ENCODE measurements around the gene C2orf69.

DNA sequence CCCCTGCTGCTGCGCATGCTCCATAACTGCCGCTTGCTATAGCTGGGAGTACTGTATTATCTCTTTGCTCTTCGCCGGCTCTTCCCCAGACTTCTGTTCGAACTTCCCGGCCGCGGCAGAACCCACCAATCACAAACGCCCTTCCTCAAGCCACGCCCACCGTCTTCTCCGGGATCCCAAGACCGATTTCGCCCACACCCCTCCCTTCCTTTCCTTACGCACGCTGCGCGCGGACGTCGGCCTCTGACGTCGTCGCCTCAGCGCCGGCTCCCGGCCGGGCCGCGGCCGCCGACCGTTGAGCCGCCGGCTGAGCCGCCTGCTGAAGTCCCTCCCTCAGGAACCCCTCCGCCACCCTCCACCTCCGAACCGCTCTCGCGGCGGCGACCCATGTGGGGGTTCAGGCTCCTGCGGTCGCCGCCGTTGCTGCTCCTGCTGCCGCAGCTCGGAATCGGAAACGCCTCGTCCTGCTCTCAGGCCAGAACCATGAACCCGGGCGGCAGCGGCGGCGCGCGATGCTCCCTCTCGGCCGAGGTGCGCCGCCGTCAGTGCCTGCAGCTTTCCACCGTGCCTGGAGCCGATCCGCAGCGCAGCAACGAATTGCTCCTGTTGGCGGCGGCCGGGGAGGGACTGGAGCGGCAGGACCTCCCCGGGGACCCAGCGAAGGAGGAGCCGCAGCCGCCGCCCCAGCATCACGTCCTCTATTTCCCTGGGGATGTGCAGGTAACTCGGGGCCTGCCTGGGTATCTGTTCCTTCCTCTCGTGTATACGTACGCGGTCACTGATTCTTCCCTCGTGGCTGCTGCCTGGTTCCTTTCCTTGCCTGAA, at the start of gene C2orf69:
- TF ChIP-seq, protein P1, sequence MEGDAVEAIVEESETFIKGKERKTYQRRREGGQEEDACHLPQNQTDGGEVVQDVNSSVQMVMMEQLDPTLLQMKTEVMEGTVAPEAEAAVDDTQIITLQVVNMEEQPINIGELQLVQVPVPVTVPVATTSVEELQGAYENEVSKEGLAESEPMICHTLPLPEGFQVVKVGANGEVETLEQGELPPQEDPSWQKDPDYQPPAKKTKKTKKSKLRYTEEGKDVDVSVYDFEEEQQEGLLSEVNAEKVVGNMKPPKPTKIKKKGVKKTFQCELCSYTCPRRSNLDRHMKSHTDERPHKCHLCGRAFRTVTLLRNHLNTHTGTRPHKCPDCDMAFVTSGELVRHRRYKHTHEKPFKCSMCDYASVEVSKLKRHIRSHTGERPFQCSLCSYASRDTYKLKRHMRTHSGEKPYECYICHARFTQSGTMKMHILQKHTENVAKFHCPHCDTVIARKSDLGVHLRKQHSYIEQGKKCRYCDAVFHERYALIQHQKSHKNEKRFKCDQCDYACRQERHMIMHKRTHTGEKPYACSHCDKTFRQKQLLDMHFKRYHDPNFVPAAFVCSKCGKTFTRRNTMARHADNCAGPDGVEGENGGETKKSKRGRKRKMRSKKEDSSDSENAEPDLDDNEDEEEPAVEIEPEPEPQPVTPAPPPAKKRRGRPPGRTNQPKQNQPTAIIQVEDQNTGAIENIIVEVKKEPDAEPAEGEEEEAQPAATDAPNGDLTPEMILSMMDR (conservative IDR thresholded peaks at IDR 0.05) = no peak; the same call in 1 of the 2 replicates
- peak; percentile 82 for TF ChIP-seq ZFX (IDR thresholded peaks at IDR 0.05)

Data from C4-2B (cell line).